ENCODE measurements around the gene SLFN14.
A peak's percentile ranks its signal among the peaks of the same experiment; 100 is the strongest.
"Not testable (repeated sequence)": the region's sequence is repeated elsewhere in the genome, so short reads cannot be mapped to it uniquely, and the experiment has no call there.

The SLFN14 gene

DNA sequence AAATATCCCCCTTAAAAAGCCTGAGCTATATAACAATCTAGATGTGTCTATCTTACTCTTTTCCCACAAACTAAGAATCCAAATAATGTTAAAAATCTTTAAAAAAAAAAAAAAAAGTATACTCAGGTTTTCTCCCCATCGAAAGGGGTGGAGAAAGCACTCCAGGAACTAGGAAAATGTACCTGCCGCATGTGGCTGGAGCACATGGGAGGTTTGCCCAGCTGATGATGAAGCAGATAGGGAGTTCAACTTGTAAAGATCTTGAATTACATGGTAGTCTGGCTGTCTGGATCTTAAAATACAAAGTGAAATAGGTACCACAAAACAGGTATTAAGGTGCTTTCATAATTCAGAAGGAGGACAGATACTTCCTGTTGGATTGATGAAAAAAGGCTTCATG is 8.8 kb upstream of the SLFN14 start:
- TF ChIP-seq, protein P1, sequence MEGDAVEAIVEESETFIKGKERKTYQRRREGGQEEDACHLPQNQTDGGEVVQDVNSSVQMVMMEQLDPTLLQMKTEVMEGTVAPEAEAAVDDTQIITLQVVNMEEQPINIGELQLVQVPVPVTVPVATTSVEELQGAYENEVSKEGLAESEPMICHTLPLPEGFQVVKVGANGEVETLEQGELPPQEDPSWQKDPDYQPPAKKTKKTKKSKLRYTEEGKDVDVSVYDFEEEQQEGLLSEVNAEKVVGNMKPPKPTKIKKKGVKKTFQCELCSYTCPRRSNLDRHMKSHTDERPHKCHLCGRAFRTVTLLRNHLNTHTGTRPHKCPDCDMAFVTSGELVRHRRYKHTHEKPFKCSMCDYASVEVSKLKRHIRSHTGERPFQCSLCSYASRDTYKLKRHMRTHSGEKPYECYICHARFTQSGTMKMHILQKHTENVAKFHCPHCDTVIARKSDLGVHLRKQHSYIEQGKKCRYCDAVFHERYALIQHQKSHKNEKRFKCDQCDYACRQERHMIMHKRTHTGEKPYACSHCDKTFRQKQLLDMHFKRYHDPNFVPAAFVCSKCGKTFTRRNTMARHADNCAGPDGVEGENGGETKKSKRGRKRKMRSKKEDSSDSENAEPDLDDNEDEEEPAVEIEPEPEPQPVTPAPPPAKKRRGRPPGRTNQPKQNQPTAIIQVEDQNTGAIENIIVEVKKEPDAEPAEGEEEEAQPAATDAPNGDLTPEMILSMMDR (IDR thresholded peaks at IDR 0.05; ENCODE audit: borderline replicate concordance, extremely low read depth, low read length, poor library complexity, severe bottlenecking): no peak
- TF ChIP-seq EZH2 (IDR thresholded peaks at IDR 0.05; ENCODE audit: borderline replicate concordance, low read depth, low read length, severe bottlenecking): no peak
- no peaks in the 10 kb centered on the region for H3K27me3 ChIP-seq (ENCODE audit: insufficient read depth, low read length, poor library complexity)
- peak overlapping the region; percentile 67 to 72; a peak in 3 of 4 replicates for H3K4me3 ChIP-seq (ENCODE audit: low read depth in 1 of 2, low read length in 2 of 2)
- H3K79me2 ChIP-seq (ENCODE audit: insufficient read depth, low read length): peaks cover 51% of the 10 kb centered on the region
- H3K36me3 ChIP-seq (ENCODE audit: insufficient read depth, low read length): peaks cover 23% of the 10 kb centered on the region
- no peak for ATAC-seq (ENCODE audit: insufficient read depth, low read depth)
- H3K4me2 ChIP-seq (ENCODE audit: insufficient read depth, low read length): peak overlapping the region; percentile 97
- peaks cover 38% of the 10 kb centered on the region for H3K4me1 ChIP-seq (ENCODE audit: insufficient read depth, low read length)
- no peaks in the 10 kb centered on the region for H3K9me3 ChIP-seq (ENCODE audit: insufficient read depth, low read length, severe bottlenecking)
- H2AFZ ChIP-seq (ENCODE audit: low read depth, low read length): no peak overlapping the region
- no peak overlapping the region for H3K27ac ChIP-seq (ENCODE audit: low read length)
- peaks cover 5% of the 10 kb centered on the region; the same call in 1 of the 2 replicates for H4K20me1 ChIP-seq (ENCODE audit: insufficient read depth, low read length)
- no peak for DNase-seq
- peak overlapping the region; percentile 72 for H3K9ac ChIP-seq (ENCODE audit: low read depth, low read length)

DNA sequence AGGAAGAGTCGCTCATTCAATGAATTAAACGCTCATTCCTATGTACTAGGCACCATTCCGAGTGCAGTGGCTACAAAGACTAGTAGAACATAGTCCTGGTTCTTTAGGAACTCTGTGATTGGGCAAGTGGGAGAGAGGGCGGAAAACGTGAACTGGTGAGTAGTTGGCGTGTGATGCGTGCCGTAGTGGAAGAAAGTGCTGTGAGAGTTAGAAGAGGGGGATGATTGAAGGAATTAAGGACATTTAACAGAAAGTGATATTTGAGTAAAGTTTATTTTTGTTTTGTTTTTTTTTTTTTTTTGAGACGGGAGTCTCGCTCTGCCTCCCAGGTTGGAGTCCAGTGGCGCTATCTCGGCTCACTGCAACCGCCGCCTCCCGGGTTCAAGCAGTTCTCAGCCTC is 7.9 kb upstream of the SLFN14 start:
- Histone ChIP-seq H3K36me3 (ENCODE audit: insufficient read depth, low read length) (peaks cover 17% of the 10 kb centered on the region), H3K27ac (ENCODE audit: low read length) (peak overlapping the region; percentile 77), H3K27me3 (ENCODE audit: insufficient read depth, low read length, poor library complexity) (no peaks in the 10 kb centered on the region), H3K4me3 (ENCODE audit: low read depth in 1 of 2, low read length in 2 of 2) (peak overlapping the region; percentile 67 to 72), H2AFZ (ENCODE audit: low read depth, low read length) (peak overlapping the region; percentile 81), H3K4me1 (ENCODE audit: insufficient read depth, low read length) (peaks cover 38% of the 10 kb centered on the region), H3K9me3 (ENCODE audit: insufficient read depth, low read length, severe bottlenecking) (no peaks in the 10 kb centered on the region), H3K4me2 (ENCODE audit: insufficient read depth, low read length) (peak overlapping the region; percentile 97), H3K9ac (ENCODE audit: low read depth, low read length) (peak overlapping the region; percentile 72), H3K79me2 (ENCODE audit: insufficient read depth, low read length) (peaks cover 51% of the 10 kb centered on the region), H4K20me1 (ENCODE audit: insufficient read depth, low read length) (peaks cover 5% of the 10 kb centered on the region; the same call in 1 of the 2 replicates)
- ATAC-seq (ENCODE audit: insufficient read depth, low read depth) (peak; percentile 34; the same call in 1 of the 3 replicates), DNase-seq (peak; percentile 36)
- TF ChIP-seq, protein P1 (IDR thresholded peaks at IDR 0.05; ENCODE audit: borderline replicate concordance, extremely low read depth, low read length, poor library complexity, severe bottlenecking): no peak
- no peak for TF ChIP-seq EZH2 (IDR thresholded peaks at IDR 0.05; ENCODE audit: borderline replicate concordance, low read depth, low read length, severe bottlenecking)

DNA sequence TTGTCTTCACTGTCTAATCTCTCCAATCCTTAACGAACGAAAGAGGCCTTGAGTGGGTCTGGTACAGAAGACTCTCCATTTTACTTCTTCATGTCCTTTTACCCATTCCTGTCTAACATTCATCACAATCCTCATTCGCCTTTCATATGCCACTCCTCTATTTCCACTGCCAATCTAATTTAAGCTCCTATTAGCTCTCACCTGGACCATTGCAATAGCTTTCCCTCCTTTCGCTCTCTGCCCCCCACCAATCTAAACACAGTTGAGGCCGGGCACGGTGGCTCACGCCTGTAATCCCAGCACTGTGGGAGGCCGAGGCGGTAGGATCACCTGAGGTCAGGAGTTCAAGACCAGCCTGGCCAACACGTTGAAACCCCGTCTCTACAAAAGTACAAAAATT is 6.3 kb upstream of the SLFN14 start:
- Histone ChIP-seq H3K79me2 (ENCODE audit: insufficient read depth, low read length) (peaks cover 44% of the 10 kb centered on the region), H3K27ac (ENCODE audit: low read length) (peak overlapping the region; percentile 85; the same call in 1 of the 2 replicates), H3K4me2 (ENCODE audit: insufficient read depth, low read length) (peak overlapping the region; percentile 97), H3K9me3 (ENCODE audit: insufficient read depth, low read length, severe bottlenecking) (no peaks in the 10 kb centered on the region), H3K27me3 (ENCODE audit: insufficient read depth, low read length, poor library complexity) (no peaks in the 10 kb centered on the region), H3K36me3 (ENCODE audit: insufficient read depth, low read length) (peaks cover 10% of the 10 kb centered on the region), H2AFZ (ENCODE audit: low read depth, low read length) (peak overlapping the region; percentile 60), H3K4me1 (ENCODE audit: insufficient read depth, low read length) (peaks cover 38% of the 10 kb centered on the region), H3K9ac (ENCODE audit: low read depth, low read length) (peak overlapping the region; percentile 72), H4K20me1 (ENCODE audit: insufficient read depth, low read length) (peaks cover 5% of the 10 kb centered on the region; the same call in 1 of the 2 replicates), H3K4me3 (ENCODE audit: low read depth in 1 of 2, low read length in 2 of 2) (peak overlapping the region in 1 of 2 experiments; percentile 67; a peak in 2 of 4 replicates)
- no peak for DNase-seq
- ATAC-seq (ENCODE audit: insufficient read depth, low read depth): no peak
- TF ChIP-seq, protein P1 (IDR thresholded peaks at IDR 0.05; ENCODE audit: borderline replicate concordance, extremely low read depth, low read length, poor library complexity, severe bottlenecking): no peak
- no peak for TF ChIP-seq EZH2 (IDR thresholded peaks at IDR 0.05; ENCODE audit: borderline replicate concordance, low read depth, low read length, severe bottlenecking)

DNA sequence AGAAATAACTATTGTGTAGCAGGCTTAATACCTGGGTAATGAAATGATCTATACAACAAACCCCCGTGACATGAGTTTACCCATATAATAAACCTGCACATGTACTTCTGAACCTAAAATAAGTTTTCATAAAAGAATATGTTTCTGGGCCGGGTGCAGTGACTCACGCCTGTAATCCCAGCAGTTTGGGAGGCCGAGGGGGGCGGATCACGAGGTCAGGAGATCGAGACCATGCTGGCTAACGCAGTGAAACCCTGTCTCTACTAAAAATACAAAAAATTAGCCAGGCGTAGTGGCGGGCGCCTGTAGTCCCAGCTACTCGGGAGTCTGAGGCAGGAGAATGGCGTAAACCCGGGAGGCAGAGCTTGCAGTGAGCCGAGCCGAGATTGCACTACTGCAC is 2.6 kb upstream of the SLFN14 start:
- DNase-seq; H3K27ac ChIP-seq (ENCODE audit: low read length); H3K27me3 ChIP-seq (ENCODE audit: insufficient read depth, low read length, poor library complexity); H3K36me3 ChIP-seq (ENCODE audit: insufficient read depth, low read length); H2AFZ ChIP-seq (ENCODE audit: low read depth, low read length); H4K20me1 ChIP-seq (ENCODE audit: insufficient read depth, low read length); H3K9ac ChIP-seq (ENCODE audit: low read depth, low read length); ATAC-seq (ENCODE audit: insufficient read depth, low read depth); H3K79me2 ChIP-seq (ENCODE audit: insufficient read depth, low read length); H3K4me3 ChIP-seq (ENCODE audit: low read depth in 1 of 2, low read length in 2 of 2); H3K9me3 ChIP-seq (ENCODE audit: insufficient read depth, low read length, severe bottlenecking); H3K4me2 ChIP-seq (ENCODE audit: insufficient read depth, low read length); H3K4me1 ChIP-seq (ENCODE audit: insufficient read depth, low read length): not testable (repeated sequence)
